SK-N-SH (cell line): Measurements from ENCODE around the gene SLC22A5.

Experiments used
- EP300 ChIP-seq, 2 experiments: IDR thresholded peaks; 2 replicates each; pipeline versions ENCODE4 v1.4.0 to v1.6.1; 2012; ENCODE audit warnings: borderline replicate concordance in 1 of 2, low read depth in 1 of 2, low read length in 1 of 2
- EZH2phosphoT487 ChIP-seq: fragments of 200-600 bp; sonication (generic); IDR thresholded peaks from 2 replicates; pipeline ENCODE4 v1.6.1; 2017; ENCODE audit warnings: low read depth, mixed run types, mild to moderate bottlenecking, antibody characterized with exemption, moderate library complexity, borderline replicate concordance
- MXI1 ChIP-seq: IDR thresholded peaks from 2 replicates; pipeline ENCODE4 v1.6.1; 2012; ENCODE audit warnings: mild to moderate bottlenecking, low read depth, low read length, improper control_type of control experiment
- POLR2AphosphoS5 ChIP-seq: IDR thresholded peaks from 2 replicates; pipeline ENCODE4 v1.6.1; 2012; ENCODE audit warnings: low read depth, low read length
- TAF1 ChIP-seq: IDR thresholded peaks from 2 replicates; pipeline ENCODE4 v1.6.1; 2012; ENCODE audit warnings: low read depth, mild to moderate bottlenecking, low read length, moderate library complexity, borderline replicate concordance
- TCF12 ChIP-seq: IDR thresholded peaks from 2 replicates; pipeline ENCODE4 v1.4.0; 2012
- TF ChIP-seq, protein P1 (sequence below): IDR thresholded peaks from 2 replicates; pipeline ENCODE4; 2012
- TF ChIP-seq, protein P2 (sequence below): fragments of 200-600 bp; sonication (generic); IDR thresholded peaks from 2 replicates; pipeline ENCODE4 v1.6.1; 2017; ENCODE audit warnings: antibody characterized with exemption, mild to moderate bottlenecking, moderate library complexity
- TF ChIP-seq, protein P3 (sequence below): fragments of 150-350 bp; IDR thresholded peaks from 2 replicates; pipeline ENCODE4 v1.6.1; 2017; ENCODE audit warnings: antibody characterized with exemption, low read length, low read depth, borderline replicate concordance
- TF ChIP-seq, protein P4 (sequence below): IDR thresholded peaks from 2 replicates; pipeline ENCODE4 v1.4.0; 2012; ENCODE audit warnings: low read depth, borderline replicate concordance

DNA sequence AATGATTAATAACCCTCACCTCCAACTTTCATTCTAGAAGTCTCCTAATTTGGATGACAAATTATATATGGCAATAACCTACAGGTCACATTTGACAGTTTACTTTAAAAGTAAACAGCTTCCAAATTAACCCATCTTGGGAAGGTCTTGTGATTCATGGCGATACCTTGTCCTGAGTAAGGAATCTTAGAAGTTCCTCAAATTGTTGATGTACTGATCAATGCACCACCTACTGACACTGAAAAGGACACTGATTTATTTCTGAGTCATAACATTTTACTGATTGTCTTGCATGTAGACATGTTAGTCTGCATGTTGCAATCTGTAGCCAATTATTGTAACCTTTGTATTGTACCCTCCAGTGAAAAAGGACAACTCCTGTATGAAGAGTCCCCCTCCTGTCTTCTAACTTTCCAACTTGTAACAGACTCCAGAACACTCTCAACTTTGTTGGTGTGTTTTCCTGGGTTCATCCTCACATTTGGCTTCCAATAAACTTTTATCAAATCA is 16.0 kb upstream of the SLC22A5 start:
- TF ChIP-seq, protein P1, sequence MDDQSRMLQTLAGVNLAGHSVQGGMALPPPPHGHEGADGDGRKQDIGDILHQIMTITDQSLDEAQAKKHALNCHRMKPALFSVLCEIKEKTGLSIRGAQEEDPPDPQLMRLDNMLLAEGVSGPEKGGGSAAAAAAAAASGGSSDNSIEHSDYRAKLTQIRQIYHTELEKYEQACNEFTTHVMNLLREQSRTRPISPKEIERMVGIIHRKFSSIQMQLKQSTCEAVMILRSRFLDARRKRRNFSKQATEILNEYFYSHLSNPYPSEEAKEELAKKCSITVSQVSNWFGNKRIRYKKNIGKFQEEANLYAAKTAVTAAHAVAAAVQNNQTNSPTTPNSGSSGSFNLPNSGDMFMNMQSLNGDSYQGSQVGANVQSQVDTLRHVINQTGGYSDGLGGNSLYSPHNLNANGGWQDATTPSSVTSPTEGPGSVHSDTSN: no peak
- TF ChIP-seq, protein P2, sequence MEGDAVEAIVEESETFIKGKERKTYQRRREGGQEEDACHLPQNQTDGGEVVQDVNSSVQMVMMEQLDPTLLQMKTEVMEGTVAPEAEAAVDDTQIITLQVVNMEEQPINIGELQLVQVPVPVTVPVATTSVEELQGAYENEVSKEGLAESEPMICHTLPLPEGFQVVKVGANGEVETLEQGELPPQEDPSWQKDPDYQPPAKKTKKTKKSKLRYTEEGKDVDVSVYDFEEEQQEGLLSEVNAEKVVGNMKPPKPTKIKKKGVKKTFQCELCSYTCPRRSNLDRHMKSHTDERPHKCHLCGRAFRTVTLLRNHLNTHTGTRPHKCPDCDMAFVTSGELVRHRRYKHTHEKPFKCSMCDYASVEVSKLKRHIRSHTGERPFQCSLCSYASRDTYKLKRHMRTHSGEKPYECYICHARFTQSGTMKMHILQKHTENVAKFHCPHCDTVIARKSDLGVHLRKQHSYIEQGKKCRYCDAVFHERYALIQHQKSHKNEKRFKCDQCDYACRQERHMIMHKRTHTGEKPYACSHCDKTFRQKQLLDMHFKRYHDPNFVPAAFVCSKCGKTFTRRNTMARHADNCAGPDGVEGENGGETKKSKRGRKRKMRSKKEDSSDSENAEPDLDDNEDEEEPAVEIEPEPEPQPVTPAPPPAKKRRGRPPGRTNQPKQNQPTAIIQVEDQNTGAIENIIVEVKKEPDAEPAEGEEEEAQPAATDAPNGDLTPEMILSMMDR: no peak
- TF ChIP-seq POLR2AphosphoS5 (no peak), TAF1 (no peak), EZH2phosphoT487 (no peak), EP300 (IDR thresholded peaks at IDR 0.05; ENCODE audit: borderline replicate concordance in 1 of 2, low read depth in 1 of 2, low read length in 1 of 2) (no peak), MXI1 (no peak), TCF12 (no peak)
- TF ChIP-seq, protein P3, sequence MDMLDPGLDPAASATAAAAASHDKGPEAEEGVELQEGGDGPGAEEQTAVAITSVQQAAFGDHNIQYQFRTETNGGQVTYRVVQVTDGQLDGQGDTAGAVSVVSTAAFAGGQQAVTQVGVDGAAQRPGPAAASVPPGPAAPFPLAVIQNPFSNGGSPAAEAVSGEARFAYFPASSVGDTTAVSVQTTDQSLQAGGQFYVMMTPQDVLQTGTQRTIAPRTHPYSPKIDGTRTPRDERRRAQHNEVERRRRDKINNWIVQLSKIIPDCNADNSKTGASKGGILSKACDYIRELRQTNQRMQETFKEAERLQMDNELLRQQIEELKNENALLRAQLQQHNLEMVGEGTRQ: no peak
- TF ChIP-seq, protein P4, sequence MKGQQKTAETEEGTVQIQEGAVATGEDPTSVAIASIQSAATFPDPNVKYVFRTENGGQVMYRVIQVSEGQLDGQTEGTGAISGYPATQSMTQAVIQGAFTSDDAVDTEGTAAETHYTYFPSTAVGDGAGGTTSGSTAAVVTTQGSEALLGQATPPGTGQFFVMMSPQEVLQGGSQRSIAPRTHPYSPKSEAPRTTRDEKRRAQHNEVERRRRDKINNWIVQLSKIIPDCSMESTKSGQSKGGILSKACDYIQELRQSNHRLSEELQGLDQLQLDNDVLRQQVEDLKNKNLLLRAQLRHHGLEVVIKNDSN: no peak
